Mesothelial cell of epicardium (in vitro differentiated cells): ENCODE measurements around the gene F8. TPM values are rescaled to one million over a fixed set of nuclear protein-coding genes. Genes with fewer than 3 reads are reported as not detected.

Source experiments
- DNase-seq, 2 experiments: peaks; one replicate each; pipeline ENCODE4 v3.0.0; 2021; ENCODE audit warnings: low spot score in 2 of 2; ENCODE audit not compliant: unreplicated experiment in 2 of 2
- H3K27ac Mint-ChIP-seq: 2 replicates; pipeline ENCODE4 v1.8.0; 2021; ENCODE audit warnings: mixed read lengths
- H3K27me3 Mint-ChIP-seq: 2 replicates; pipeline ENCODE4 v1.8.0; 2021; ENCODE audit warnings: low read depth, mixed read lengths
- H3K36me3 Mint-ChIP-seq: 2 replicates; pipeline ENCODE4 v1.8.0; 2021; ENCODE audit warnings: mixed read lengths
- H3K4me1 Mint-ChIP-seq: 2 replicates; pipeline ENCODE4 v1.8.0; 2021; ENCODE audit warnings: mixed read lengths
- H3K4me3 Mint-ChIP-seq: 2 replicates; pipeline ENCODE4 v1.8.0; 2021; ENCODE audit warnings: mild to moderate bottlenecking, moderate library complexity, mixed read lengths
- H3K9me3 Mint-ChIP-seq: 2 replicates; pipeline ENCODE4 v1.8.0; 2021; ENCODE audit warnings: mixed read lengths
- microRNA-seq: library from miRNA; unstranded; fragments of <30 nt; microRNA quantifications from one replicate; pipeline ENCODE4 v1.2.0, GENCODE V29; 2021; ENCODE audit warnings: inconsistent platforms, mixed read lengths
- total RNA-seq: library from RNA; stranded (reverse); gene quantifications from 3 replicates; pipeline ENCODE4 v1.2.1, GENCODE V29; 2021
- TF ChIP-seq, protein P1 (sequence below): fragments of 200-600 bp; sonication (generic); IDR thresholded peaks from one replicate; pipeline ENCODE4 v1.5.0; 2021; ENCODE audit warnings: antibody characterized with exemption; ENCODE audit not compliant: unreplicated experiment

The F8 gene
- total RNA-seq, 1 donor from 2014 or later: 3.9 TPM

DNA sequence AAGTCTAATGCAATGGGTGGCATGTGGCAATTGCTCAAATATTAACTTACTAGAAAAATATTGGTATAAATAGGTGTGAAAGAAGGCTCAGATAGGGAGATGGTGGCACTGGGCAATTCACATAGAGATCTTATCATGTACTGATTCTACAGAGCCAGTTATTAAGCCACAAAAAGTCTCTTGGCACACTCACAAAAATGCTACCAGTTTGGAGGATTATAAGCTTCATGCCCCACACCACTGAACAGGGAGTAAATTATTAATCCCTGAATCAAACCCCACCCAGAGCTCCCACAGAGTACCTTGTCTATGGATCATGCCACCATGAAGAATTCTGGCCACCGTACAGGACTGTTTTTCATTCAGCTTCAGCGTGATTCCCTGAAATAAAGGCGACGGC lies 231.1 kb downstream of the F8 start:
- no peaks in the 10 kb centered on the region for H3K4me1 Mint-ChIP-seq
- no peak for DNase-seq
- peaks cover 40% of the 10 kb centered on the region for H3K9me3 Mint-ChIP-seq
- no peak overlapping the region for H3K4me3 Mint-ChIP-seq
- TF ChIP-seq, protein P1, sequence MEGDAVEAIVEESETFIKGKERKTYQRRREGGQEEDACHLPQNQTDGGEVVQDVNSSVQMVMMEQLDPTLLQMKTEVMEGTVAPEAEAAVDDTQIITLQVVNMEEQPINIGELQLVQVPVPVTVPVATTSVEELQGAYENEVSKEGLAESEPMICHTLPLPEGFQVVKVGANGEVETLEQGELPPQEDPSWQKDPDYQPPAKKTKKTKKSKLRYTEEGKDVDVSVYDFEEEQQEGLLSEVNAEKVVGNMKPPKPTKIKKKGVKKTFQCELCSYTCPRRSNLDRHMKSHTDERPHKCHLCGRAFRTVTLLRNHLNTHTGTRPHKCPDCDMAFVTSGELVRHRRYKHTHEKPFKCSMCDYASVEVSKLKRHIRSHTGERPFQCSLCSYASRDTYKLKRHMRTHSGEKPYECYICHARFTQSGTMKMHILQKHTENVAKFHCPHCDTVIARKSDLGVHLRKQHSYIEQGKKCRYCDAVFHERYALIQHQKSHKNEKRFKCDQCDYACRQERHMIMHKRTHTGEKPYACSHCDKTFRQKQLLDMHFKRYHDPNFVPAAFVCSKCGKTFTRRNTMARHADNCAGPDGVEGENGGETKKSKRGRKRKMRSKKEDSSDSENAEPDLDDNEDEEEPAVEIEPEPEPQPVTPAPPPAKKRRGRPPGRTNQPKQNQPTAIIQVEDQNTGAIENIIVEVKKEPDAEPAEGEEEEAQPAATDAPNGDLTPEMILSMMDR: no peak
- H3K27ac Mint-ChIP-seq: no peak overlapping the region
- peaks cover 2% of the 10 kb centered on the region for H3K36me3 Mint-ChIP-seq
- no peaks in the 10 kb centered on the region for H3K27me3 Mint-ChIP-seq

Small RNA genes lying within 50 kb of the gene (microRNA-seq; reads per million reads assigned to microRNA genes)
- not detected for gene MIR1184-1

Other genes with a start within 250 kb of the F8 start
- gene MPP1, start 217.2 kb downstream of the F8 start, total RNA-seq: 9.2 to 10.4 TPM (median 10.4 TPM) in 3 replicates
- not detected in 3 replicates for gene SMIM9, start 188.1 kb downstream of the F8 start, total RNA-seq
- 14.7 to 16.0 TPM (median 15.6 TPM) in 3 replicates for gene F8A1, start 136.4 kb downstream of the F8 start, total RNA-seq
- 57.9 to 64.1 TPM (median 61.2 TPM) in 3 replicates for gene FUNDC2, start 4.1 kb upstream of the F8 start, total RNA-seq
- 5.5 to 6.6 TPM (median 6.2 TPM) in 3 replicates for gene CMC4, start 48.4 kb upstream of the F8 start, total RNA-seq
- 10.4 to 13.0 TPM (median 13.0 TPM) in 3 replicates for gene MTCP1, start 48.4 kb upstream of the F8 start, total RNA-seq
- 18.9 to 19.2 TPM (median 19.0 TPM) in 3 replicates for gene BRCC3, start 48.8 kb upstream of the F8 start, total RNA-seq
- gene VBP1, start 193.7 kb upstream of the F8 start, total RNA-seq: 31.2 to 35.2 TPM (median 32.2 TPM) in 3 replicates
- 1.6 to 1.9 TPM (median 1.7 TPM) in 3 replicates for gene RAB39B, start 241.8 kb upstream of the F8 start, total RNA-seq